Measurements from ENCODE around the gene APOC3.

The APOC3 gene

GRCh38 chr11:116869610-116870009, 39.9 kb downstream of the APOC3 start:
- H3K4me3 Mint-ChIP-seq = no peak overlapping the region
- no peaks in the 10 kb centered on the region for H3K27me3 Mint-ChIP-seq (ENCODE audit: low read depth)
- H3K9me3 Mint-ChIP-seq = no peaks in the 10 kb centered on the region
- peaks cover 3% of the 10 kb centered on the region for H3K4me1 Mint-ChIP-seq
- H3K27ac Mint-ChIP-seq = no peak overlapping the region
- H3K36me3 Mint-ChIP-seq (ENCODE audit: low read depth) = peaks cover 66% of the 10 kb centered on the region
- no peak for TF ChIP-seq CTCF (IDR thresholded peaks at IDR 0.05; ENCODE audit: unreplicated experiment in 3 of 3)

GRCh38 chr11:116870054-116870453, 40.3 kb downstream of the APOC3 start:
- Mint-ChIP-seq H3K4me3 (no peak overlapping the region), H3K27me3 (ENCODE audit: low read depth) (no peaks in the 10 kb centered on the region), H3K4me1 (peaks cover 3% of the 10 kb centered on the region), H3K9me3 (no peaks in the 10 kb centered on the region), H3K27ac (no peak overlapping the region), H3K36me3 (ENCODE audit: low read depth) (peaks cover 67% of the 10 kb centered on the region)
- TF ChIP-seq CTCF (IDR thresholded peaks at IDR 0.05; ENCODE audit: unreplicated experiment in 3 of 3) = no peak

GRCh38 chr11:116871248-116871647, 41.5 kb downstream of the APOC3 start:
- H3K36me3 Mint-ChIP-seq (ENCODE audit: low read depth) = peaks cover 67% of the 10 kb centered on the region
- no peaks in the 10 kb centered on the region for H3K9me3 Mint-ChIP-seq
- H3K27ac Mint-ChIP-seq = no peak overlapping the region
- no peaks in the 10 kb centered on the region for H3K27me3 Mint-ChIP-seq (ENCODE audit: low read depth)
- no peak overlapping the region for H3K4me3 Mint-ChIP-seq
- H3K4me1 Mint-ChIP-seq = peaks cover 3% of the 10 kb centered on the region
- no peak for TF ChIP-seq CTCF (IDR thresholded peaks at IDR 0.05; ENCODE audit: unreplicated experiment in 3 of 3)

GRCh38 chr11:116873381-116873780, 43.7 kb downstream of the APOC3 start:
- Mint-ChIP-seq H3K36me3 (ENCODE audit: low read depth) (peaks cover 48% of the 10 kb centered on the region), H3K9me3 (no peaks in the 10 kb centered on the region), H3K27me3 (ENCODE audit: low read depth) (no peaks in the 10 kb centered on the region), H3K27ac (no peak overlapping the region), H3K4me3 (no peak overlapping the region), H3K4me1 (peaks cover 3% of the 10 kb centered on the region)
- TF ChIP-seq CTCF (IDR thresholded peaks at IDR 0.05; ENCODE audit: unreplicated experiment in 3 of 3) = no peak

GRCh38 chr11:116874251-116874650, 44.5 kb downstream of the APOC3 start:
- Mint-ChIP-seq H3K36me3 (ENCODE audit: low read depth) (peaks cover 45% of the 10 kb centered on the region), H3K4me1 (peaks cover 3% of the 10 kb centered on the region), H3K4me3 (no peak overlapping the region), H3K27ac (no peak overlapping the region), H3K27me3 (ENCODE audit: low read depth) (no peaks in the 10 kb centered on the region), H3K9me3 (no peaks in the 10 kb centered on the region)
- no peak for TF ChIP-seq CTCF (IDR thresholded peaks at IDR 0.05; ENCODE audit: unreplicated experiment in 3 of 3)

GRCh38 chr11:116875194-116875593, 45.5 kb downstream of the APOC3 start:
- Mint-ChIP-seq H3K4me1 (peaks cover 9% of the 10 kb centered on the region), H3K36me3 (ENCODE audit: low read depth) (peaks cover 39% of the 10 kb centered on the region), H3K27me3 (ENCODE audit: low read depth) (no peaks in the 10 kb centered on the region), H3K4me3 (no peak overlapping the region), H3K9me3 (no peaks in the 10 kb centered on the region), H3K27ac (no peak overlapping the region)
- no peak for TF ChIP-seq CTCF (IDR thresholded peaks at IDR 0.05; ENCODE audit: unreplicated experiment in 3 of 3)
